Measurements from ENCODE around the gene ITIH5.

The ITIH5 gene

DNA sequence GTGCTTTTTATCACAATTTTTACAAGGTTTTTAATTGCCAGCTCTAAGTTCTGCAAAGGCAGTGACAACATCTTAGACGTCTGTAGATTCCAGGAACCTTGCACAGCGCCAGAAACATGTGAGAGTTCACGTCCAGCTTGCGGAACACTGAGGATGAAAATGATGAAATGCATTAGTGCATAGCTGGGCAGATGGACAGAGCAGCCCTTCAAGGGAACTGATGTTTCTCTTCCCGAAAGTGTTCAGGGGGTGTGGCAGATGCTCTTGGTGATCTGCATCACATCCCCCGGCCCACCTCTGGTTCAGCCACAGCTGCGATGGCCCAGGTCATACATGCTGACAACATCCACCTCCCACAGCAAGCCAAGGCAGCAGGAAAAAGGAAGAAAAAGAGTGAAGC is 40.9 kb downstream of the ITIH5 start:
- DNase-seq, result no peak

DNA sequence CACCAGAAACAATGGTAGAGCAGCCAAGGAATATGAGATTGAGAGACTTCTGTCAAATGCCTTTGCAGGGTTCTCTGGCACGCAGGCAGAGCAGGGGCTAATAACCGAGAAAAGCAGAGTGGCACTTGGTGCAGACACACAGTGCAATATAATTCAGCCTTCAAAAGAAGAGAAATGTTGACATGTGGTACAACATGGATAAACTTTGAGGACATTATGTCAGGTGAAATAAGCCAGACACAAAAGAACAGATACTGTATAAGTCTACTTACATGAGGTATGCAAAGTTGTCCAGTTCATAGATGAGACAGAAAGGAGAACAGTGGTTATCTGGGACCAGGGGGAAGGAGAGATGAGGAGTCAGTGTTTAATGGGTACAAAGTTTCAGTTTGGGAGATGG is 41.8 kb downstream of the ITIH5 start:
- no peak for DNase-seq

DNA sequence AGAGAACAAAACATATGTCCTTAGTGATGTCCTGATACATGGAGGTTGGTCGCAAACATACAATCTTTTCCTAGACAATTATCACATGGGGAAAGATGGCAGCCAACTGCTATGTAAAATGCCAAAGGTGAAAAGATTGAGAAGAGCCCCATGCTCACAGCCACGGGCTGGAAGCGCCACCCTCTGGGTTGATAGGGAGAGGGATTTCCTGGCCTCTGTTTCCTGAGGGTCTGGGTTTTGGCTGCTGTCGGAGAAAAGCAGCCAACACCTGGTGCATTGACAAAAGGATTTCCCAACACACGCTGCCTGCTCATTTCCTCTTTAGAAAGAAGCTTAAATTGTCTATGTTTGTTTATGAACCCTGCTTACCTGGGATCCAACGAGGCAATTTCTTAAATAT is 43.8 kb downstream of the ITIH5 start:
- DNase-seq, result no peak

DNA sequence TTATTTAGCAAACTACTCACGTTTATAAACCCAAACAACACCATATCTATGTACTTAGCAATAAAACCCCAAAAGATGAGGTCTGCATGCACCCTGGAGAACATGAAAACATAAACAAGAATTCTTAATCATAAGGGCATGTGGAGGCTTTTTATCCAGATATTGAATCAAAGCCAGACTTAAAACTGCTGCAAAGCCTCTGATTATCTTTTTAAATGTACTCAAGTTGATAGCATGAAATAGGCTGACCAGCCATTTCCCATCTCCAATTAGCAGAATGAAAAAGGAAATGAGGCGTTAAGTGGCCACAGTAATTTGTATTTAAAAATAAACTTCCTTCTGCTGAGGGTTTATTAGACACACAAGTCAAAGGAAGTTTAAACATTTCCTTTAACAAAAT is 48.3 kb downstream of the ITIH5 start:
- no peak for DNase-seq

DNA sequence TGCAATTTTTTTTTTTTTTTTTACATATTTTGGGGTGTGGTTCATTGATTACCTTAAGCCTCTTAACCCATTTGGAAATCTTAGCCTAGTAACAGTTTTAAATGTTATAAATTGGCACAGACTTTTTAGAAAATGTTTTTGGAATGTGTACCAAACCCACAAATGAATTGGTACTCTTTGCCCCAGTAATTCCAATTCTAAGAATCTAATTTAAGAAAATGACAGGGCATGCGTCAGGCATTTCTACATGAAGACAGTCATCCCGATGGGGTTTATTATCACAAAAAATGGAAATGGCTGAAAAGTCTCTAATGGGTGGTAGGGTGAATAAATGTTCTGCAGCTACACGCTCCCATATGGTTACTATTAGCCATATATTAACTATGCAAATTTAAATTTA is 54.9 kb downstream of the ITIH5 start:
- no peak for DNase-seq

DNA sequence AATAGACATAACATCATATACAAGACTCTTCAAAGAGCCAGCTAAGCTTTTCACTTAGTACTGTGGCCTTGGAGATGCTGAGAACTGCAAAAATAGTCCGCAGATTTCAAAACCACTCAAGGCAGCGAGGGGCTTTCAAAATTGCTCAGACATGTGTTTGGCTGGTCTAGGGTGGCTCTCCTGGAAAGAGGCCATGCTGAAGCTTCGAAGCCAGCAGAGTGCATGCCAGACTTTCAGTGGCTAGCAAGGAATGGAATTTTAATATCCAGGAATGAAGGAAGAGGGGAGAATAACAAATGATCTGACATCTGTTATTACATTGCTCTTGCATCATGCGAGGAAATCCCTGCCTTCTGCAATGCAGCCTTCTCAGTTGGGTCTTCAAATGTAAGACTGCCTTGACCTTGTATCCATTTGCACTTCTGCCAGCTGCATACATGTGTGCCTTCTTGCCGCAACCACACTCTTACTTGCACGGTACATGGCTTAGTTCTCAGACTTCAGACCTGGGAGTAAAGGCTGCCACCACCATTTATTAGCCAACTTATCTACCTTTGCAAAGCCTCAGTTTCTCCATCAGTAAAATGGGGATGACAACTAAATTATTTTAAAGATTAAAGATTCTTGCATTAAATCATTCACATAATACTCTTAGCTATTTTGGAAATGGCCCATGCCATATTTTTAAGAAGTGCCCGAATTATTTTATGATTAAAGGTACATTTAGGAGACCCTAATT is 55.9 kb downstream of the ITIH5 start:
- no peak for DNase-seq

DNA sequence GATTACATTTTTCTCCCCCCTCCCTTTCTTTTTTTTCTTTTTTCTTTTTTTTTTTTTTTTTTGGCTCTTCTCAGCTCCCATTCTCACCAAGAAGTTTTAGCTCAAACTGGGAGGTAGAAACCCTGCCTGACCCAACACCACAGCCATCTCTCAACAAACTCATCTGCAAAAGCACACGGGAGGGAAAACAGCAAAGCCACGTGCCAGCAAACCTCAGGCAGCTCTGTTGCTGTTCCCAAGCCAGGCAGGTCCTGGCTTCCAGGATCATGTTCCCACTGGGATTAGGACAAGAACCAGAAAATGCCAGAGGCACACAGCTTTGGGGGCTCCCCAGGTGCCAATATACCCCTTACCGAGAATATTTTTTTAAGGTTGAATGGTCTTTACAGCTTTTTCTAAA is 56.7 kb downstream of the ITIH5 start:
- no peak for DNase-seq

DNA sequence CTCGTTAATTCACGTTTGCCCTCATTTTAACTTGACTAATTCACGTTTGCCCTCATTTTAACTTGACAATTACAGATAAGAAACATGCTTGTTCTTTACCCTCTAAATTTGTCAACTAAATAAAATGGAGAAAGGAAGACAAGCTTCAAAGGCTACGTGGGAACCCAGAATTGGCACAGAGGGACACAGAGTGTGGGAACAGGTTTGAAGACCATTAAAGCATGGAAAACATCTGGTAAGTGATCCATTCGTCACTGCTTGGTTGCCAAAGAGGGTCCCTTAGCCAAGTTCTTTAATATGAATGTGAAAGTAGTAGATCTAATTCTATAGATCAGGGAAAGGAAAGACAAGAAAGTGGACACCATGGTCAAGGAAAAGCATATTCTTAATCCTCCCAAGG is 57.2 kb downstream of the ITIH5 start:
- DNase-seq, result no peak

DNA sequence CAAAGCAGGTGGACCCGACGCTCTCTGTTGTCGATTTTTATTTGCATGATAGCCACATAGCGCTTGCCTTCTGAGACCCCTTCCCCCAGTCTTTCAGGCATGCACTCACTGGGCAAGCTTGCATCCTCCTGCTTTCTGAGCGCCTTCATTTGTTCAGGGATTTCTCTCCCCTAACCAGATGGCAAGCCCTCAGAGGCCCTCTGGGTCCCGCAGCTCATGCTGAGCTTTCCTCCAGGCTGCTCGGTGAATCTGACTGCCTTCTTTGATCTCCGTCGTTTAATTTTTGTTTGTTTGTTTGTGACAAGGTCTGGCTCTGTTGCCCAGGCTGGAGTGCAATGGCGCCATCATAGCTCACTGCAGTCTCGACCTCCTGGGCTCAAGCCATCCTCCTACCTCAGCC is 58.8 kb downstream of the ITIH5 start:
- no peak for DNase-seq

DNA sequence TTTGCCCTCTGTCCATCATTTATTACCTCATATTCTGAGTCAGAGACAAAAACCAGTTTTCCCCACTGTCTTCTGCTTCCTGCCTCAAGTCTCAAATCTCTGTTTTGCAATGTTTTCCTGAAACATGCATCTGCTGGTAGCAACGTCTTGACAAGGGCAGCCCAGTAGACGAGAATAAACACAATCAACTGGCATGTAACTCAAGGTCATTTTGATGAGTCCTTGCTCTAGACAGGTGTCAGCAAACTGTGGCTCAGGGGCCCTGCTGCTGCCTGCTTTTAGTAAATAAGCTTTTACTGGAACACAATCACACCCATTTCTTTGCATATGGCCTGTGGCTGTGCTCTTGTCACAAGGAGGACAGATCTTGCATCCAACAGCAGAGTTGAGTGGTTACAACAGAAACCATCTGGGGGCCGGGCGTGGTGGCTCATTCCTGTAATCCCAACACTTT is 59.8 kb downstream of the ITIH5 start:
- DNase-seq, result no peak

DNA sequence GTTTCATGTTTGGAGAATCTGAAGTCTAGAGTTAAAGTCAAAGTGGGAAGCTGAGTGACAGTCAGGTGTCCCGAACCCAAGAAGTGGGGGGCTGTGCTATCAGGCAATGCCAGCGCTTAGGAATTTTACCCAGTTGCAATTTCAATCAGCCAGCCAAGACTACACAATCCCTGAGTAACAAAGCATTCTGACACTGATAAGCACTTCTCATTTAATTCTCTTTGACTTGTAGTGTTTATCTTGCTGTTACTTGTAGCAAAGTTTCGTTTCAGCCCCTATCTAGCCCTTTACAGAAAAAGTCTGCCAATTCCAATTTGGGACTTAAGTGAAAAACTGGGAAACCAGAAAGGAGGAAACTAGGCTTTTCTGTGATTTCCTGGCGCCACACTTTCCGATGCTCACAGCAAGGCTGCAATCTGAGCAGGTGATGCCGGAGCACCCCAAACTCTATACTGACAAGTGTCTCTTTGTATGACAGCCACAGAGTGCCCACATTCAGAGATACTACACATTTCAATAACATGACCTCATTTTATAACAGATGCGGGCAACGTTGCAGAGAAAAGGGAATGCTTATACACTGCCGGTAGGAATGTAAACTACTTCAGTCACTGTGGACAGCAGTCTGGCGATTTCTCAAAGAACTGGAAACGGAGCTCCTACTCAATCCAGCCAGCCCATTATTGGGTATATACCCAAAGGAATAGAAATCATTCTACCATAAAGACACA is 61.0 kb downstream of the ITIH5 start:
- no peak for DNase-seq

DNA sequence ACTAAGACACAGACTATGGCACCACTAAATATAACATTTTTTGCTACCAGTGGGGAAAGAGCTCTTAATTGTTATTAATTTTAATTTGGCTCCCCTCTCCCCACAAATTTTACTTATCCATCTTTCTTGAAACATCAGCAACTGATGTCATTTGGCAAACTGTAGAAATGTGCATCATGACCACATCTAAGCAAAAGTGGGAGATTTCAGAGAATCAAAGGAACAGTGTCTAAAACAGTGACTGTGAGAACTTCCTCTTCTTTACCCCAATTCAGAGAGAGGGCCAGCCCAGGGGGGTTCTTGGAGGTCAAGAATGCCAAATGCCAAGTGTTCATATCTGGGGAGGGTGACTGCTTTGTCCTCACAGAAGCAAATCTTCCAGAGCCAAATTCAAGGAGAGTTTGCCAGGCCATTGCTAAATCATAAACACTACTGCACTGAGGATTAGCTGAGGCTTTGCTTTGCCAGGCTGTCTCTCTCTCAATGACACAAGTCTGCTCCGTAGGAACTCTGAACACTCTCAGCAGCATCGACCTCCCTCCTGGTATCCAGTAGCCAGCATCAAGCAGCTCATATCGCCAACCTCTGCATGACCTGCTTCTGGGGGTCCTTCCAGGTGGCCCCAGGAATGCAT is 65.6 kb downstream of the ITIH5 start:
- no peak for DNase-seq

DNA sequence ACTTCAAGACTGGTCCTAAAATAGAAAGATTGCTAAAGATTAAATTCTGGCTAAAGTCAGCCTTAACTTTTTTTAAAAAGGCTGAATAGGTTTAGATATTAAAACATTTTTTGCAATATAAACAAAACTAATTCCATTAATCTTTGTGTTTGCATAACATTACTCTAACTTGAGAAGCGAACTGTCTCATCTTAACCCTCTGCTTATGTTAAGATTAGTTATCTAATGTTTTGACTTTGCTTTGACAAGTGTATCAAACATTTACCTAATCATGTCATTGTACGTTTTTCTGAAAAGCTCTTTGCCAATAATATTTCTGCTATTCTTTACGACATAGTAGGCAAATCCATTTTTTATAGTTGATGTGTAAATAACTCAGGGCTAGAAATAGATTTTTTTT is 68.0 kb downstream of the ITIH5 start:
- no peak for DNase-seq

DNA sequence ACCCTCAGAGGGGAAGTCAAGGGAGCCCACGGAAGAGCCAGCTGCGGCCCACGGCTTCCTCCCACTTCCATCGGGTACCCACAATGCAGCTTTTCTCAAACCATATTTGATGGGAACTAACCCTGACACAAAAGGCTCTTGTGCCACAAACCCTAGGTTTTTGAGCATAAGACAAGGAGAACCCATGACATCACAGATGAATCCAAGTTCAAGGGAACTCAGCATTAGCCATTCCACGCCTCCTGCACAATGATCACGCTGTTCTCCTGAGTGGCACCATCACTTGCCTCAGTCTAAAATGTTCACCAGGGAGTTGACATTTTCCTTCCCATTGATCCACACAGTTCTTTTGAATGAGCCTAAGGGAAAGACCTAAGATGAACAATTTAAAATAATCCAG is 70.4 kb downstream of the ITIH5 start:
- DNase-seq, result no peak

DNA sequence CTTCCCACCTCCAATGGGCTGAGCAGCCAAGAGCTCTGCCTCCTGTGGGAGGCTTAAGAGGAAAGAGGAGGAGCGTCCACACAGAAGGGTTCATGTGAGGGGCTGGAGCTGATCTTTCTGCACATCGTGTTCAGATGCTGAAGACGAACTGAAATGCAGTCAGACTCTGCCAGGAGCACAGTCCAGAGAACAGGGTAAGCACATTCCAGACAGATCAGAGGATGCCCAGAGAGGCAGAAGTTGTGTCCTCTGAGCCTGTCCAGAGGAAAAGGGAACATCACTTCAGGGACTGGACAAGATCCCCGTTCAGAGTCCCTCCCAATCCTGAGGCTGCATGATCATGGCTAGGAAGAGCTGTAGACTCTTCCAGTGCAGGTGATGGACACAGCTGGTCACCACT is 72.9 kb downstream of the ITIH5 start:
- DNase-seq, result no peak

DNA sequence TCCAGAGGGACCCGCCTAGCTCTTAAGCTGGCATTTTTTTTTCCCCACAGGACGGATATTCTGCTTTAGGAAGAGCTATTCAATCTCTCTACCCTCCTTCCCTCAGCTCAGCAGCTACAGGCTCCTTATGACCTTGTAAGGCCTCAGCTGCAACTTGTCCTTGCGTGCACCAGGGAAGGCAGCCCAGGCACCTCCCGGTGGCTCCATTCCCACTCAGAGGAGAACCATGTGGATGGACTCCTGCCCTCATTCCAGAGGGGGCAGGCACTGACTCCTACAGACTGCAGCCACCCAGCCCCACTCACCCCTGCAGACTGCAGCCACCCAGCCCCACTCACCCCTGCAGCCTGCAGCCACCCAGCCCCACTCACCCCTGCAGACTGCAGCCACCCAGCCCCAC is 73.7 kb downstream of the ITIH5 start:
- peak; percentile 12 for DNase-seq

DNA sequence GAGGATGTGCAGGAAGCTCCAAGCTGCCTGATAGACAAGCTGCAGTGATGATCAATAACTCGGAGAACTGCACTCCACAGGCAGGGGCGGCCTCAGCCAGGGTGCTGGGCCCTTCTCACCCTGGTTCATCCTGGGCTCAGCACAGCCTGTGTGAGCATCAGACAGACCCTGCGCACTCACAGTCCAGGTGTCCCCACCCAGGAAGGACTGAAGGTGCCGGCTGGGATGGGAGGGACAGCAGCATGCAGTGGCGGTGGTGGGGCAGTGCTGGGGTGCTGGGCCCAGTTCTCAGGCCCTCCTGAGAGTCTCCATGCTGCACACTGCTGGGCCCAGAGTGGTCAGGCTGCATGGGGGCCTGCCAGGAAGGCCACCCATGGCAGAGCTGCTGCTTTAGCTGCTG is 74.1 kb downstream of the ITIH5 start:
- no peak for DNase-seq

DNA sequence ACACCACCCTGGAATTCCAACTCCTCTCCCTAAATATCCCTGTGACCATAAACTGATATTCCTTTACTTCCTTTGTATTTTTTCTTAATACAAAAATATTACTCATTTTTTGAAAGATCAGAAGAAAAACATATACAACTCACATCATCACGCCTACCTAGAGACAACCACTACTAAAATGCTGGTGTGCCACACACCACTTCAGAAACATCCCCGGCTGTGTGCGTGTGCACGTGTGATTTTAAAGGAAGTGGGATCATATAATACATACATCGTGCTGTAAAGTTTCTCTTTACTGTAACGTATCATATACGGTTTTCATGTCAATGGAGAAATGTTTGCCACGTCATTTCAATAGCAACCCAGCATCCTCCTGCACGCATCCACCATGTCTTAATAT is 76.5 kb downstream of the ITIH5 start:
- no peak for DNase-seq

DNA sequence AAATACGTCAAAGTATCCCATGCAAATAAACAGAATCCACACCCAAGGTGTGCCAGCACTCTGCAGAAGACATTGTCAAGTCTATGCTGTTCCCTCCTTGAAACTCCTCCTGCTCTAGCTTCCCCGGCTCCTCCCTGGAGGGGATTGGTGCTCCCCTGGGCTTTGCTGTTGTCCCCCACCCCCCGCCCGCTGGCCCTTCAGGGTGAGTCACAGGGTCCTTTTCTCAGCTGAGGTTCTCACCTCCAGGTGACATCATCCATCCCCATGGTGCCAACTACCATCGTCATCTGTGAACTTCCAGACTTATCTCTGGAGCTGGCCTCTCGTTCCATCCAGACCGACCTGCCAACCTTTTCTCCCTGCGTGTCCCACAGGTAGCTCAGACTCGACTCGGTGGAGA is 77.0 kb downstream of the ITIH5 start:
- DNase-seq, result no peak

DNA sequence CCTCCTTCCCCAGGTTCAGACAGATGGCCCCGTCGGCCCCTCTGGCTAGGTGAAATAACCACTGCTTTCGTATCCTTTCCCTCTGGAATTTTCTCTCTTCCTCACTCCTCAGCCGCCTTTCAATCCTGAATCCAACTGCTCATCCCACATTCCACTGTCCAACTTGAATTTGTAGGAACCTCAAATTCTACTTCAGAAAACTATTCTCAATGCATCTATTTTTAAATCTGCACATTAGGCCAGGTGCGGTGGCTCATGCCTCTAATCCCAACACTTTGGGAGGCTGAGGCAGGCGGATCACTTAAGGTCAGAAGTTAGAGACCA is 78.9 kb downstream of the ITIH5 start:
- DNase-seq, result no peak

DNA sequence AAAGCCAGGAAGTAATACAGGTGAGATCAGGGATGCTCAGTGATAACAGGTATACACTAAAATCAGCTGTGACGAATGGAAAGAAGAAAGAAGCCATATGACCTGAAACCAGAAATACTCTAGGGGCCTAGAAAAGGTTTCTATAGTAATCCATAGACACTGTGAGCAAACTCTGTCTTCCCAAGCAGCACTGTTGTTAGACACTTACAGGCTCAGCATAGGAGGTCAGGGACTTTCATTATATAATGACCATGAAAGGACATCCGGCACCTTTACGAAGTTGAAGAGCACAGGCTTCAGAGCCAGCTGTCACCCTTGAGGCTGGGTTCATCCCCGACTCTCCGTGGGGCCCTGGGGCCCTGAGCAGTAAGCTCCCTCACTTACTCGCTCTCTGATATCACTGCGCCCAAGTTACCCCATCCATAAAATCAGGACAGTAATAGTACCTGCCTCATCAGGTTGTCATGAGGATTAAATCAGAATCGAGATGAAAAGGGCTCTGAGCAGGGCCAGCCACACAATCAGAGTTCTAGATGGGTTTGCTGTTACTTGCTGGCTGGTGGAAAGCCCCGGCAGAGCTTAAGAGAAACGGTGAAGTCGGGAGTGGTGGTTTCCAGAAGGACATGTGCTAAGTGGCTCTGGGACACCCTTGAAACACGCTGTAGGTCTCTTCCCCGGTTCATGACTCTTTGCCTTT is 79.5 kb downstream of the ITIH5 start:
- peak; percentile 15 for DNase-seq

DNA sequence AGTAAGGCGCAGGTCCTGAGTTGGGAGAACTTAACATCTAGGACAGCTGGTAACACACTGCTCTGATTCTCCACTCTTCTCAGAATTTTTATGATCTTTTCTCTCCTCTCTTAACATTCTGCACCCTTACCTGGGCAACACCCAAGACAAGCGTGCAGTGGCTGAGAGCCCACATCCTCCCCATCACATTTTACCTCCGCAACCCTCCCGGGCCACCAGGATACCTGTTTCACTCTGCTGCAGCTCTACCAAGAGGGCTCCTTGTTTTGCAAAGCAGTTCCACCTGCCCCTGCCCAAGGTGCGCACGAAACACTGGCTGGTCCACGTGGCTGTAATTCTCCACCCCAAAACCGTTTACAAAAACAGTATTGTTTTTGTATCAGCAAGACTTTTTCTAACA is 81.5 kb downstream of the ITIH5 start:
- DNase-seq, result no peak

DNA sequence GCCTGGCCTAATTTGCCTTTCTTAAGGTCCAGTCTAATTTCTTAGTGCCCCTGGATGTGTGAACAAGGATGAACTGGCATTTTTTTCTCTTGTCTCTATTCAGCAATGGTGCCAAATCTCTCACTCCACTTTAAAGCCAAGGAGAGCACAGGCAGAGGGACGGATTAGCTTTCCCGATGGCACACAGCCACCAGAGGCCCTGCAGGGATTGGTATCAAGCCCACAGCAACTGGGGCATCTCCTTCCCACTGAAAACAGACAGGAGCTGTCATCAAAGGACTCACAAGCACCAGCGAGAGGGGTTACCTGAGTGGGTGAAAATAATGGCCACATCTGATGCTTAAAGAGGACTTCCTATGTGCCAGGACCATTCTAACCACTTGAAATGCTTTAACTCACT is 83.1 kb downstream of the ITIH5 start:
- DNase-seq, result no peak

DNA sequence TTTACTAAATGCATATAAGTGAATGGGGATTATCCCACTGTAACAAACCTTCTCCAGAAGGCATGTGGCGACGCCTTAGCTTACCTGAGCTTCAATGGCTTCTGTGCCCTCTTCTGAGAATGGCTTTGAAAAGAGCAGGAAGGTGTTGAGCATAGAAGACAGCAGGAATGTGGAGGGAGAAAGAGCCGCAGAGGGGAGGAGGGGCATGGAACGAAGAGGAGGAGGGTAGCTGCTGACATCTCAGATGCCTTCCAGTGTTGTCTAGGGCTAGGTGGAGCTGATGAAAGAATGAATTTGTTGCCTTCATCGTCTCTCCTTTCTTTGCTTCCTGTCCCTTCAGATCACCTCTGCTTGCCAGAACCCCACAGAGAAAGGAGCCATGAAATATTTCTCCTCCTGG is 86.2 kb downstream of the ITIH5 start:
- no peak for DNase-seq
